ENCODE data around the gene ADAMTS9.

- no peak for TF ChIP-seq POLR2A (IDR thresholded peaks at IDR 0.05)
- TF ChIP-seq CTCF (IDR thresholded peaks at IDR 0.05): no peak
These were observed 217.4 kb downstream of the ADAMTS9 start for GRCh38 chr3:64470436-64470835.
